Activated naive CD4-positive, alpha-beta T cell treated with anti-CD3 and anti-CD28 coated beads, Interleukin-2, amount 50 U/mL, for 72 hours (primary cell): ENCODE results near the gene TMEM121. TPM values are rescaled to one million over a fixed set of nuclear protein-coding genes. Genes with fewer than 3 reads are reported as not detected.

ENCODE experiments used
- ATAC-seq, 2 donors: fragments of 150-1000 bp; cut with Tn5 transposase; 2 replicates each; pipeline ENCODE4 v1.10.0; 2021; ENCODE audit warnings: mild to moderate bottlenecking in 2 of 2, moderate library complexity in 2 of 2
- DNase-seq, 2 donors: peaks; one replicate each; pipeline ENCODE4 v3.0.0; 2021 to 2022; ENCODE audit warnings: low spot score in 2 of 2
- H3K27ac Mint-ChIP-seq, 2 donors: one replicate each; pipeline ENCODE4 v1.8.0; 2022; ENCODE audit warnings: mild to moderate bottlenecking in 2 of 2, mixed read lengths in 2 of 2
- H3K36me3 Mint-ChIP-seq, 2 donors: one replicate each; pipeline ENCODE4 v1.8.0; 2022; ENCODE audit warnings: mixed read lengths in 2 of 2
- H3K9me3 Mint-ChIP-seq, 2 donors: one replicate each; pipeline ENCODE4 v1.8.0; 2022; ENCODE audit warnings: mixed read lengths in 2 of 2
- total RNA-seq, 2 donors: library from RNA; stranded (reverse); gene quantifications; one replicate each; pipeline ENCODE4 v1.2.3, GENCODE V29; 2022

TMEM121 gene
- total RNA-seq, 2 donors from 2014 or later: 2.2 to 10.2 TPM

DNA sequence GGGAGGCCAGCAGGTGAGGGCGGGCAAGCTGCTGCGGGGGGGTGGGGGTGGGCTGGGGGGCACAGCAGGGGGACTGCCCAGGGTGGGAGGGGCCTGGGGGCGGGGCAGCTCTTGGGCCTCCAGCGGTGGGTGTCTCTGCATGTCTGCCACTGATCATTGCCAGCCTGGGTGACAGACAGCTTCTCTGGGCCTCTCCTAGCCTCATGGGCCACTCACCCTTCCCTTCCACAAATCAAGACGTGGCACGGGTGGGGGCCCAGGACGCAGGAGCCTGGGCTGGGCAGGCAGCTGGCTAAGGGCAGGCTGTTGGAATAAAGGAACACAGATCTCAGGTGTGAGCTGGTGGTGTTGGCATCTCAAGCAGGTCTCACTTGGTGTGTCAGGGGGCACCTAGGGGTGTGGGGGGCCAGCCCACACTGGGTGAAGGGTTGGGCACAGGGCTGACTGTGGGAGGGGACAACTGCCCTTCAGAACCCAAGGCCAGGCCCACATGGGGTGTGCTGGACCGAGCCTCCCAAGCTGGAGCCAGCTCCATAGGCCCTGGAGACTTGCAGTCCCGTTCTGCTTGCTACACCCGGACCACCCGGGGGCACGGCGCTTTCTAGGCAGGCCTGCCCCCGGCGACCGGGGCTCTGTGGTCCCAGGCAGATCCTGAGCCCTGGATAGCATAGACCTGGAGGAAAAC is 32.3 kb upstream of the TMEM121 start:
- ATAC-seq: no peak
- DNase-seq: peak in 1 of 2 donors; percentile 55
- peaks cover 0 to 5% of the 10 kb centered on the region in 2 donors for H3K36me3 Mint-ChIP-seq
- no peak overlapping the region for H3K27ac Mint-ChIP-seq
- no peaks in the 10 kb centered on the region for H3K9me3 Mint-ChIP-seq

DNA sequence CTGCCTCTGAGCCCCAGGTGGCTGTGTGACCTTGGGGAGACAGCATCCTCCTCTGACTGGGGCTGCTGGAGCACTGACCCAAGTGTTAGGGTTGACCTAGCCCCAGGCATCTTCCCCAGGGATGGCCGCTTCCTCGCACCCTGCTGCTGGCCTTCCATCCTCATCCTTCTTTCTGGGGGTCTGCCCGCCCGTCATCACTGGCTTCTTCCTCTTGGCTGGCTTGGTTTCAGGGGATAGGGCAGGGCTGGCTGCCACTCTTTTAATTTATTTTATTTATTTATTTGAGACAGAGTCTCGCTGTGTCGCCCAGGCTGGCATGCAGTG is 31.8 kb upstream of the TMEM121 start:
- H3K27ac Mint-ChIP-seq: no peak overlapping the region
- H3K36me3 Mint-ChIP-seq: peaks cover 0 to 5% of the 10 kb centered on the region in 2 donors
- H3K9me3 Mint-ChIP-seq: no peaks in the 10 kb centered on the region
- ATAC-seq (no peak), DNase-seq (no peak)

DNA sequence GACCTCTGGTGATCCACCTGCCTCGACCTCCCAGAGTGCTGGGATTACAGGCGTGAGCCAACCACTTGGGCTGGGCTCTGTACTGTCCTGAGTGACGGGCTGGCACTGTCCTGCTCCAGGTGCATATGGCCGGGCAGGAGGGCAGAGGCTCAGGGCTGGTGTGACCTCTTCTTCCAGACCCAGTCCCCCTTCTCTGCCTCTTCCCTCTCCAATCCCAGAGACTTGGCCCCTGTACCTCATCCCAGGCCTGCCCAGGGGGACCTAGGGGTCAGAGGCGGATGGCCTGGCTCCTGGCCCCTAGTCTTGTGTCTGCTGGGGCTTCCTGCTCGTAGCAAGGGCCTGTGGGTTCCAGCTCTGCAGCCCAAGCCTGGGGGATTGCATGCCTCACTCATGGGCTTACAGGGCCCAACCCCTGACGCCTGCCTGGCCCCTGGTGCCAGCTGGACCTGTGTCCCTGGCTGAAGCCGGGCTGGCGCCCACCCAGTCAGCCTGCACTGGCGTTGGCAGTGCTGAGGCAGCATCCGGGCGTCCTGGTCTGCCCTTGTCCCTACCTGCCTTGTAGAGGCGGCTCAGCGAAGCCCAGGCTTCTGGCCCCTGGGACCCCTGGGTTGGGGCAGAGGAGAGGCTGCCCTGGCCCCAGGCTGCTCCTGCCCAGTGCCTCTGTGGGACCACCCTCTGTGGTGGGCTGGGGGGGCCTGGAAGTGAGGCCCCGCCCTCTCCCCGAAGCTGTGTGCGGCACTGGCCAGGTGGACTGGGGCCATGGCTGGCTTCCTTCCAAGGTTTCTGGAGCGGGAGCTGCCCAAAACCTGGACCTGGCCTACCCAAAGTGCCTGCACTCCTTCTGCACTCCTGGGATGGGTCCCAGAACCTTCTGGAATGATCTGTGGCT is 31.0 kb upstream of the TMEM121 start:
- DNase-seq (peak in 1 of 2 donors; percentile 57), ATAC-seq (no peak)
- Mint-ChIP-seq H3K27ac (no peak overlapping the region), H3K36me3 (peaks cover 0 to 5% of the 10 kb centered on the region in 2 donors), H3K9me3 (no peaks in the 10 kb centered on the region)

DNA sequence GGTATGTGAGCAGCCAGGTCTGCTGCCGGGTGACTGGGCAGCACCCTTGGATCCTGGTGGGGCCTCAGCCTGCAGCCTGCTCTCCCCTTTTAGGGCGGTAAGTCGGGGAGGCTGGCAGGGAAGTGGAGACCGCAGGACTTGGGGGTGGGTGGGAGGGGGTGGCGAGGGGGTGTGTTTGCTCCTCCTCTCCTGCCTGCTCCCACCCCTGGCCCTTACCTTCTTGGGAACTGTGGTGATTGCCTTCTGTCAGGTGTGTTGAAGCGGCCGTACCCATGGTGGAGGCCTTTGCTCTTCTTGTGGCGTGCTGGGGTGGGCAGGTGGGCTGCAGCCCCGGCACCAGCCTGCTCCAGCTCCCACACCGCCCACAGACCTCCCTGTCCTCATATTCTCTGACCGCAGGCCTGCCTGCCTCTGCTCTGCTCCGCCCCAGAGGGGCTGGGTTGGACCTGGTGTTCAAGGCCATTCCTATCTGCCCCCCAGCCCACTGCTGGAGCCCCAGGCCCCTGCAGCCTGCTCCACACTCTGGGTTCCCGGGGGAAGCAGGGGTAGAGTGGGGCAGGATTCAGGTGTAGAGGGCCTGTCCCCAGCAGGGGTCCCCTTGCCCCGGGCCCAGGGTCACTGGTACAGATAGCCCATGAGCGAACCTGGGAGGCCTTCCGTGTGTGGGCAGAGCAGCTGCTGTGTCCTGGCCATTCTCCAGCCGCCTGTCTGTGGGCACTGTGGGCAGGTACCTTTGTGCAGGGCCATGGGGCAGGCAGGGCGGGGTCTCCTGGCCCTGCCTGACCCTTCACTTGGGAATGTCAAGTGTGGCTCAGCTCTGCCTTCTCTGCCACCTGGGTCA is 30.2 kb upstream of the TMEM121 start:
- peaks cover 0 to 5% of the 10 kb centered on the region in 2 donors for H3K36me3 Mint-ChIP-seq
- no peak overlapping the region for H3K27ac Mint-ChIP-seq
- H3K9me3 Mint-ChIP-seq: no peaks in the 10 kb centered on the region
- ATAC-seq: no peak
- no peak for DNase-seq

DNA sequence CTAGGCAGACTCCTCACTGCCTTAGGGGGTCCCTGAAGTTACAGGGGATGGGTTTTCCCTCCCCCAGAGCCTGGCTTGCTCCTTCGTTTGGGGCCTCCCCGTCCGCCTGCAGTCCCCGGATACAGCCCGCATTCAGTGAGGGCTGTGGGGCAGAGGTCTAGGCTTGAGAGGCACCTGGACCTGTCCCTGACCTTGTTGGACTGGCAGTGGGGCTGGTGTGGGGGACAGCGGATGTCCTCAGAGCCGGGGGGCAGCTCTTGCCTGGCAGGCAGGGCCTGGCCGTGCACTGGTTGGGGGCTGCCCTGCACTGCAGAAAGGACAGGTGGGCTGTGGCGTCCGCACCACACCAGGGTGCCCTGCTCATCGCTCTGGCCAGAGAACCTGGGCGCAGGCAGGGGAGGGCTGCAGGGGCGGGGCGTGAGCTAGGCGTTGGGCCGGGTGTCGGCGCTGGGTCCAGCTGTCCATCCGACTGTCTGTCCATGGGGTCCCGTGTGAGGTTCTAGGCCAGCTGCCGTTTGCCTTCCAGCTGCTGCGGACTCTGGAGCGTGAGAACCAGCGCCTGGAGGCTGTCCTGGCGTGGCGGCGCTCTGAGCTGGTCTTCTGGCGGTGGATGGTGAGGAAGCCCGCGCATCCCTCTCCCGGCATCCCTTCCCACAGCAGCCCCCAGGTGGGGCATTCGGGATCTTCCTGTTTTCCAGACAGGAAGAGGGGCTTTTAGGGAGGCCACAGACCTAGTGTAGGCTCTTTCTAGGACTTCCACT is 29.4 kb upstream of the TMEM121 start:
- DNase-seq (no peak), ATAC-seq (no peak)
- Mint-ChIP-seq H3K27ac (no peak overlapping the region), H3K9me3 (no peaks in the 10 kb centered on the region), H3K36me3 (peaks cover 0 to 1% of the 10 kb centered on the region in 2 donors)

DNA sequence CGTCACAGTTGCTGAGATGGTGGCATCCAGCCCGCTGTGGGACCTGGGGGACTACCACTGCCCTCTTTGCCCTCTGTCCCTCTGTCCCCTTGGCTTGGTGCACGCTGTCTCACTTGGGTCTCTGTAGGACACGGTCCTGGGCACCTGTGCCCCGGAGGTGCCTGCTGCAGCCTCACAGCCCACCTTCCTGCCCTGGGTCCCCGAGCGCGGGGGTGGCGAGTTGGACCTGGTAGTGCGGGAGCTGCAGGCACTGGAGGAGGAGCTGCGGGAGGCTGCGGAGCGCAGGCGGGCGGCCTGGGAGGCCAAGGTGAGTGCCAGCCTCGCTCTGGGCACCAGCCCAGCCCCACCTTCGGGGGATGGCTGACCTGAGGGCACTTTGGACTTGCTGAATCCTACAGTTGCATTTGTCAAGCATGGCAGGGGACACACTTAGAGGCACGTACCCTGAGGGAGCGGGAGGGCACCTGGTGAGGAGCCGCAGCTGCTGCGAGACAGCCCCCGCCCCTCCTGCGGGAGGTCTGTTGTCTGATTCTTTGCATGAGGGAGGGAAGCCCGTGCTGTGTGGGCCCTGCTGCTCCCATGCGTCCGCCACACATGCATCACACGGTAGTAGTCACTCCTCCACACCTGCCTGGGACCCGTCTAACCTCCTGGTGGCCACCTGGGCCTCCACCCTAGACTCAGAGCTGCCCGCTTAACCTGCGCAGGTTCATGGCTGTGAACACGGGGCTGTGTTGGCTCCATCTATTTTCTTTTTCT is 28.5 kb upstream of the TMEM121 start:
- DNase-seq (no peak), ATAC-seq (no peak)
- Mint-ChIP-seq H3K27ac (peak overlapping the region; percentile 27 to 55), H3K9me3 (no peaks in the 10 kb centered on the region), H3K36me3 (no peaks in the 10 kb centered on the region)

DNA sequence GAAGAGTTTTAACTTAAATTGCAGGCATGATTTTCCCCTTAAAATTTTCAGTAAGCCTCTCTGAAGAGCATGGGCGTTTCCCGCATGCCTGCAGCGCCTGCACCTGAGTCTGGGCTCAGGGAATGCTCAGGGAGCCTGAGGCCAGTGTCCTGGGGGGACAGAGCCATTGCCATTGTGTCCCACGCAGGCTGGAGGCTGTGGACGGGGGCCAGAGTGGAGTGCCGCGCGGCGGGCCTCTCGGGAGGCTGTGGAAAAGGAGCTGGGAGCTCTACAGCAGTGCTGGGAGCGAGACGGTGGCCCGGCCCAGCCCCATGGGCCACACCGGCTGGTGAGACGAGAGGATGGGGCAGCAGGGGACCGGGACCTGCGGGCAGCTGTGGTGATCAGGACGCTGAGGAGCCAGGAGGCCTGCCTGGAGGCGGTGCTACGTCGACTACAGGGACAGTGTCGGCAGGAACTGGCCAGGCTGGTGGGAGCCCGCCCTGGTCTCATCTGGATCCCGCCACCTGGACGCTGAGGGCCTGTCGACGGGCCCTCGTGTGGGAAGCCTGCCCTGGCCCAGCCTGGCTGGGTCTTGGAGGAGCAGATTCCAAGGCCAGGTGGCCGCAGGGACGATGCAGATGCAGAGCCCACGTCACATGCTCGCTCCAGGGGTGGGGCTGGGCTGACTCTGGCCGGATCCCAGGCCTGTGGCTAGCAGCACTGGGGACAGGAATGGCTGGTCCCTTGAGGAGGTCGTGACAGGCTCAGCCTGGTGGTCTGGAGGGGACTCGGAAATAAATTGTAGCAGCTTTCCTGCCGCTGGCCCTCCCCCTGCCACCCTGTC is 27.7 kb upstream of the TMEM121 start:
- no peaks in the 10 kb centered on the region for H3K9me3 Mint-ChIP-seq
- DNase-seq (no peak), ATAC-seq (no peak)
- H3K27ac Mint-ChIP-seq: peak overlapping the region; percentile 27 to 55
- H3K36me3 Mint-ChIP-seq: no peaks in the 10 kb centered on the region

DNA sequence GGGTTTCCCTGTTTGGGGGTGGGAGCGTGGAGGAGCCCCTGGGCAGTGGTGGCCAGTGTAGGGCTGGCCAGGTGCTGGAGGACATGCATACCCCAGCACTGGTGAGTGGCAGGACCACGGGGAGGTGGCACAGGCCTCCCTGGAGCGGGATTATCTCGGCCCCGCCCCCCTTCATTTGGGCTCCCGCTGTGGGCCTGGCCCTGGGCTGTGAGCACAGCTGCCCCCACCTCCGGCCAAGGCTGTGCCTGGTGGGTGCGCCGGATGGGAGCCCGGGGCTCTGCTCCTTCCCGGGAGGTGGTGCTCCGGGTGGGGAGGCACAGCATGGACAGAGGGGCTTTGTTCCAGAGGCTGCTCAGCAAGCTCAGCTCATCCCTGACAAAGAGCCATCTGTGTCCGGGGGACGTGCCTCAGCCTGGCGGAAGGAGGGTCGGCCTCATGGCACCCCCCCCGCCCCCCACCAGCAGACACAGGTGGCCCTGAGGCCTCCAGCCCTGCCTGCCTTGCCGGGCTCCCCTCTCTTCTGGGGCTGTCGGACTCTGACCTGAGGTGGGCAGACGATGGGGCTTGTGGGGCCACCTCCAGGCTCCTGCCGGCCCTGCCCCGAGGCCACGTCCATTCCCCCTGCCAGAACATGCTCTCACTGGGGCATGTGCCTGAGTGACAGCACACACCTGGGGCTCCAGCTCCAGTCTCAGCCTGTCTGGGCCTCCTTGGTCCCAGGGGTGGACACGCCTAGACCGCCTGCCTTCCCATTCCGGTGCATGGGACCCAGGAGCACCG is 26.9 kb upstream of the TMEM121 start:
- Mint-ChIP-seq H3K9me3 (no peaks in the 10 kb centered on the region), H3K27ac (peak overlapping the region in 1 of 2 donors; percentile 54), H3K36me3 (no peaks in the 10 kb centered on the region)
- ATAC-seq (no peak), DNase-seq (no peak)

DNA sequence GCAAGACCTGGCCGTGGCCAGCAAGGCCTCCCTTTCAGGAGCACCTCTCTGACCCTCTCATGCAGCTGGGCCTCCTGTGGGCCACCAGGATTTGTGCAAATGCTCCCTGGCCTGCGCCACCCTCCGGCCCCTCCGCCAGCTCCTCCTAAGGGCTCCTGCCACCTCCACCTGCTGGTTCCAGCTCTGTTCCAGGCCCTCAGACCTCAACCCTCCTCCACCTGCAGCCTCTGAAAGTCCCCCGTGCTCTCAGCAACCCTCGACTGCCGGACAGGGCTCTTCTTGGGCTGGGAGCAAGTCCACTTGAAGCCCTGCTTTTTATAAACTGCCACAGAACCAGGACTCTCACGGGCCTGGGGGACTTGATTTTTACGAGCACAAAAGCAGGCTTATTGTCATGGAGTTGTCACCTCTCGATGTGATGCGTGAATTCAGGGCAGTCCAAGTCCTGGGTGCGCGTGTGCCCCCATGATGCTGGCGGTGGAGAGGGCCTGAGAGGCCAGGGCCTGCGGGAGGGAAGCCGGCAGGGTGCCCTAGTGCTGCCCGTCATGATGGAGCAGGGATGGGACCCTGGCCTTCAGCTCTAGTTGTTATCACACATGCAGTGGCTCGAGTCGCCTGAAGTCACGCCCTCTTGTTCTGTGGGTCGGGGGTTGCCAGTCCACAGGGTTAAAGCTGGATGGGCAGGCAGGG is 26.2 kb upstream of the TMEM121 start:
- no peak for ATAC-seq
- H3K9me3 Mint-ChIP-seq: no peaks in the 10 kb centered on the region
- H3K36me3 Mint-ChIP-seq: no peaks in the 10 kb centered on the region
- peak overlapping the region in 1 of 2 donors; percentile 54 for H3K27ac Mint-ChIP-seq
- DNase-seq: no peak

DNA sequence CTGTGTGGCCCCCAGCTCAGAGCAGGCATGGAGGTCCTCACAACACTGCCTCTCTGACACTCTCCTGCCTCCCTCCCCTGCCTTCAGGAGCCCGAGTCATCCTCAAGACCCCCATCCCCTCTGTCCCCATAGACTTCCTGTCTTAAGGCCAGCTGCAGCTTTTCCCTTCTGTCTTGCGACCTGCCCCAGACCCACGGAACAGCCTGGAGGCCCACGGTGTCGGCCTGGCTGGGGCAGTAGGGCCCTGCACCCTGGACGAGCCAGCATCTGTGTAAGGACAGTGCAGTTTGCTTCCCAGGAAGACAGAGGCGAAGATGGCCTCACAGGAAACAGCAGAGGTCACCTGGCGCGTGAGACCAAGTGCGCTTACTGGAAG is 25.7 kb upstream of the TMEM121 start:
- H3K36me3 Mint-ChIP-seq: no peaks in the 10 kb centered on the region
- no peak for ATAC-seq
- H3K9me3 Mint-ChIP-seq: no peaks in the 10 kb centered on the region
- H3K27ac Mint-ChIP-seq: peak overlapping the region in 1 of 2 donors; percentile 54
- no peak for DNase-seq

DNA sequence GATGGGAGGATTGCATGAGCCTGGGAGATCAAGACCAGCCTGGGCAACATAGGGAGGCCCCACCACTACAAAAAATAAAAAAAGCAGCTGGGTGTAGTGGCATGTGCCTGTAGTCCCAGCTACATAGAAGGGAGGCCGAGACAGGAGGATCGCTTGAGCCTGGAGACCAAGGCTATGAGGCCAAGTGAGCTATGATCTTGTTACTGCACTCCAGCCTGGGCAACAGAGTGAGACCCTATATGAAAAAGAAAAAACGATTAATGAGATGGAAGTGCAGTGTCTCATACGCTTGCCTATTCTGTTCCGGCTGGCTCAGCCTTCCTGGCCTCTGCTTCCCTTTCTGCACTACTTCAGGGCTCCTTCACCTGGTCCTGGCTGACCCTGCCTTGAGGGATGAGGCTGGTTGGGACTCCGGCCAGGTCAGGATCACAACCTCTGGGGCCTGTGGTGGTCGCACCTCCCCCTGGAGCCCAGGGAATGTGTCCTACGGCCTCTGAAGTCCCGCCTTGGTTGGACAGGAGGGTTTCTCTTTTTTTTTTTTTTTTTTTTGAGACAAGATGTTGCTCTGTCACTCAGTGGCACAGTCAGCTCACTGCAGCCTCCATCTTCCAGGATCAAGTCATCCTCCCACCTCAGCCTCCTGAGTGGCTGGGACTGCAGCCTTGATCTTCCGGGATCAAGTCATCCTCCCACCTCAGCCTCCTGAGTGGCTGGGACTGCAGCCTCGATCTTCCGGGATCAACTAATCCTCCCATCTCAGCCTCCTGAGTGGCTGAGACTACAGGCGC is 24.7 kb upstream of the TMEM121 start:
- Mint-ChIP-seq H3K36me3 (no peaks in the 10 kb centered on the region), H3K9me3 (no peaks in the 10 kb centered on the region), H3K27ac (no peak overlapping the region)
- DNase-seq: no peak
- ATAC-seq: no peak

DNA sequence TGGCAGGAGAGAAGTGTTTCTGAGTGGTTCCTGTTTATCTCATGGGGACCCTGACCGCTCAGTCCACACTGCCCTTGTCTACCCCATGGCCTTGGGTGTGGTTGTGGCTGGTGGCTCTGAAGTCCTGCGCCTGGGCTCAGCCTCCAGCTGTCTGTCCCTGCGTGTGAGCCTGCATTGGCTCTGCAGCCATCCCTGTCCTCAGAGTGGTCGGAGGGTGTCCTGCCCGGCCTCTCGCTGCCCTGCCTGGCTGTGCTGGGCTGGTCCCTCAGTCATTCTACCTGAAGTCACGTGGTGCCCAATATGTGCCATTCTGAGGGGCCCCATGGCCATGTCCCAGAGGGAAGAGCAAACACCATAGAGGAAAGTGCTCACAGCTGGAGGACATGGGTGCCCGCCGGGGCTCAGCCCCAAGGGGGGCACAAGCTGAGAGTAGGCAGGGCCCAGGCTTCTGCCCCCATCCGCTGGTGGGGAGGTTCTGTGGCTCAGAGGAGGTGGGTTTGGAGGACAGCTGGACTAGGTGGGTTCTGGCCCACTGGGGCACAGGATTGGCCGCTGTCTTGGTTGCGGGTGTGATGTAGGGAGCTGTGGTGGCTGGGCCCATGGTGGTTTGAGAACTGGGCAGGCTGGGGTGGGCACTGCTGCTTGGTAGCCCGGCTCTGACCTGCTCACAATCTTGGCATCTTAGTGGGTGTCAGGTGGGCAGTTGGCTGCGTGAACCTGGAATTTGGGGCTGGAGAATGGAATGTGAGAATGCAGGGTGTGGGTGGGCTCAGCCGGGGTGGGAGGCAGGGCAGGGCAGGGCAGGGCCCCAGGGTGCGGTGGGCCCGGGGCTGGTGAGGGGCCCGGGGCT is 23.7 kb upstream of the TMEM121 start:
- Mint-ChIP-seq H3K27ac (peak overlapping the region; percentile 19 to 29), H3K36me3 (no peaks in the 10 kb centered on the region), H3K9me3 (no peaks in the 10 kb centered on the region)
- DNase-seq: no peak
- no peak for ATAC-seq

DNA sequence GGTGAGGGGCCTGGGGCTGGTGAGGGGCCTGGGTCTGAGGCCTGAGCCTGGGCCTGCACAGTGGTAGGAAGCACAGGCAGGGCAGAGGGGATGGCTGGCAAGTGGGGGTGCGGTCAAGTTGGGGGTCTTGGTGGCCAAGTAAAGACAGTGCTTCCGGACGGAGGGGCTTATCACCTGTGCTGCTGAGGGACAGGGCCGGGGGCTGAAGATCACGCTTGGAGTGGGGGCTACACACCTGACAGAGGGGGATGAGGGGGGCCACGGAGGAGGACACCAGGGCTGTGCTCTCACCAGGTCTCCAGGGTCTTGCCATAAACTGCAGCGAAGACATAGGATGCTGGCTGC is 23.1 kb upstream of the TMEM121 start:
- DNase-seq (no peak), ATAC-seq (no peak)
- H3K36me3 Mint-ChIP-seq: no peaks in the 10 kb centered on the region
- no peak overlapping the region for H3K27ac Mint-ChIP-seq
- no peaks in the 10 kb centered on the region for H3K9me3 Mint-ChIP-seq
